HUES6 (cell line): ENCODE results near the gene JADE2.
"Not testable (repeated sequence)": the region's sequence is repeated elsewhere in the genome, so short reads cannot be mapped to it uniquely, and the experiment has no call there.

Experiments
- H3K27ac ChIP-seq: 2 replicates; pipeline ENCODE4 v1.7.0; 2013; ENCODE audit warnings: low read depth, mild to moderate bottlenecking, low read length, inconsistent platforms
- H3K27me3 ChIP-seq: 2 replicates; pipeline ENCODE4 v1.6.1; 2013; ENCODE audit warnings: low read length; ENCODE audit not compliant: control insufficient read depth, insufficient read depth
- H3K36me3 ChIP-seq: 2 replicates; pipeline ENCODE4 v1.6.1; 2013; ENCODE audit warnings: low read length; ENCODE audit not compliant: control insufficient read depth, insufficient read depth
- H3K4me1 ChIP-seq: 2 replicates; pipeline ENCODE4 v1.6.1; 2013; ENCODE audit warnings: low read length; ENCODE audit not compliant: control insufficient read depth, insufficient read depth
- H3K4me3 ChIP-seq: 2 replicates; pipeline ENCODE4 v1.5.1; 2013; ENCODE audit warnings: low read depth, low read length
- H3K9ac ChIP-seq: one replicate; pipeline ENCODE4 v1.6.1; 2013; ENCODE audit warnings: mild to moderate bottlenecking, low read length
- H3K9me3 ChIP-seq: 2 replicates; pipeline ENCODE4 v1.6.1; 2013; ENCODE audit warnings: low read depth, low read length; ENCODE audit not compliant: control insufficient read depth, insufficient read depth

JADE2 gene

DNA sequence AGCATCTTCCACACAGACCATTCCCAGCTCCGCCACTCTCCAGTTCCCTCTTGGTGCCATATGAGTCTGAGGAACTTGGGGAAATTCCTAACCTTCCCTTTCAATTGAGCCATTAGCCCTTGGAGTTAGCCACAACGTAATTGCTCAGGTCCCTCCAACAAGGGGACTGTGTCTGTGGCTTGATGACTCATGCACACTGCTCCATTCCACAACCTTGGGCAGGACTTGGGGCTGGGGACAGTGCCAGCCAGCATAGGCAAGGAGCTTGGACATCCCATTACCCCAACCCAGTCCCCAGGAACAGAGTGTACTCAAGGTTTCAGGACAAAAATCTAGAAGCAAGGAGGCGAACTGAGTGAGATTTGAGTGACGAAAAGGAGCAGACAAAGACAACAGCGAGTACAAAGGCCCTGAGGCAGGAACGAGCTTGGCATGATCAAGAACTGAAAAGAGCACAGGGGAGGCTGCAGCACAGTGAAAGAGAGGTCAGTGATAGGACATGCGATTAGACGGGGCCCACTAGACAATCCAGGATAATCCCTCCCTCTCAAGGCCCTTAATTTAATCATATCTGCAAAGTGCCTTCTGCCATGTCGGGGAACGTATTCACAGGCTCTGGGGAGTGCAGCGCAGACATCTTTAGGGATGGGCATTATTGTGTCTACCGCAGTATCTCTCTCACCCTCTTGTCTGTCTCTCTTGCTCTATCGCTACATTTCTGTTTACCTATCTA lies 16.0 kb upstream of the JADE2 start:
- no peaks in the 10 kb centered on the region for H3K9me3 ChIP-seq
- H3K36me3 ChIP-seq = no peaks in the 10 kb centered on the region
- H3K27me3 ChIP-seq = no peaks in the 10 kb centered on the region
- H3K4me3 ChIP-seq = no peak overlapping the region
- H3K27ac ChIP-seq = no peak overlapping the region
- H3K9ac ChIP-seq = peak overlapping the region; percentile 2
- H3K4me1 ChIP-seq = peaks cover 62% of the 10 kb centered on the region

DNA sequence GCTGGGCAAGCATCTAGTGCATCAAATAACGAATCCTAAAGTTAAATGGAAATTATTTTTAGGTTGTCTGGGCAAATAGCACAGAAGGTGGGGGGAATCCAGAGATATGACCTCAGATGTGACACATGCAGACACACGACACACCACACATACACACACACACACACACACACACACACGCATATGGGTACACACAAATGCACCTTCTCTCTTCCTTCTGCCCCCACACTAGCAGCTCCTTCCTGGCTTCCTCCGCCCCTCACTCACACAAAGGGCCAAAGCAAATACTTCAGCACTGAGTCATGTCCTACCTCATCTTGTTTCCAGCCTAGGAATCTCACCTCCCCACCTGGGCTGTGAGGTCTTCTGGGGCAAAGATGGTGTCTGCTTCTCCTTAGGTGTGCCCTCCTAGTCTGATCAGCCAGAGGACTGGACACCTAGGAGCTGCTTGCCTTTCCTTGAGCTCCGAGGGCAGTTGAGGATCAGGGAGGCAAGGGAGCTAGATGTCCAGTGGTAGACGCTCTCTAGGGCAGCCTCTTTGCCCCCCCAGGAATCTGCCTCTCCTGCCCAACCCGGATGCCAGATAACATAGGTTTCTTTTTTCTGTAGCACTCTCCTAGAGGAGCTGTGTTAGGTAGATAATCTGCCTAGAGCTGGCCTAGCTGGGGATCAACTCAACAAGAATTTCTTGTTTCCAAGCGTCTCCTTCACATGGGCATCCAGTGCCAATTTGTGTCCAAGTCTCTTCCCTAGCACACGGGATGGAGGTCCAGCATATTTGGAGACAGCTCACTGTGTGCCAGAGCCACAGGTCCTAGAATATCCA lies 14.3 kb upstream of the JADE2 start:
- H3K27me3 ChIP-seq = no peaks in the 10 kb centered on the region
- H3K9me3 ChIP-seq = no peaks in the 10 kb centered on the region
- H3K27ac ChIP-seq = peak overlapping the region; percentile 92
- H3K9ac ChIP-seq = peak overlapping the region; percentile 88
- peak overlapping the region; percentile 10; the same call in 1 of the 2 replicates for H3K4me3 ChIP-seq
- no peaks in the 10 kb centered on the region for H3K36me3 ChIP-seq
- peaks cover 61% of the 10 kb centered on the region for H3K4me1 ChIP-seq

DNA sequence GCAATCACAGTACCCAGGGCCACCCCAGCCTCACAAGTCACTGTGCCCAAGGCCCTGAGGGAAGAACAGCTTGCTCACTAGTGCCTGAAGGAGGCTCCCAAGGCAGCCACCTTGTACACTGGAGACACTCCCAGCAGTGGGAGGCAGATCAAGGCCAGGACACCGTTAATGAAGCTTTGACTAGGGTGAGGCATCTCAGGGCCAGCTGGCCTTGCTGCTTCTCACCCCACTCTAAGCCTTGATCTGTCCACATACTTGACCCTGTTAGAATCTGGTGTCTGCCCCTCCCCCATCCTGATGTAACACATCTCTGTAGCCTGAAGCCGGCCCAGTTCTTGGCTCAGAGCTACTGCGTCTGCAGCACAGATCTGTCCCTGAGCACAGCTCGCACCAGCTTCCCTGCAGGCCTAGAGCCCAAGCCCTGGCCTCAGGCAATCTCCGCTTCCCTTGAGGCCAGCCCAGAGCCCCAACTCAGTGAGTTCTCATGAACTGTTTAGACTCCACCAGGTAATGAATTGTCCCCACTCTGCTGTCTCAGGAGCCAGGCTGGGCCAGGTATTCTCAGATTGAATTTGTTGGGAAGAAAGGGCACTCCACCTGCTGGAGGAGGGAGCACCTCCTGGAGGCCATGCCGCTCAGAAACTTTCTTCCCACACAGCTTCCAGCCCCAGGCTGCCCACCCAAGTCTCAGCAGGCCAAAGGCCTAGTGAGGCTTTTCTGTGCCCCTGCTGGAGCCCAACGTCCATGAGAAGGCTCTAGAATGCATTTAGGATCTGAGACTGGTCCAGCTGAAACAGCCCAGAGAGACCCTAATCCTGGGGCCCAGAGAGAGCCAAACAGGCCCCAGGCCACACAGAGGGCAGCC lies 13.4 kb upstream of the JADE2 start:
- H3K27ac ChIP-seq = peak overlapping the region; percentile 92

DNA sequence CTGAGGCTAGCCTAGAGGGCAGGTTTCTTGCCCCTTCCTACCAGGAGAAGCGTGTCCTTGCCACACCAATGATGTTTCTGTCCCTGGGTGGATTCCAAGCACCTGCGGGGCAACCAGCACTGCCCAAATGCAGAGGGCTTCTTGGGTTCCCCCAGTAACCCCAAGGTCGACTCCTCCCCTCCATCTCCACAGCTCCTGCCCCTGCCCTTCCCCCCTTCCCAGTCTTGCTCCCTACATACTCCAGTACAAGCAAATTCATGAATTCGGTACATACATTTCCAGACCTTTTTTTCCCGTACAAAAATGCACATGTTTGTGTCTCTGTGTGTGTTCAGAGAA lies 12.8 kb upstream of the JADE2 start:
- Histone ChIP-seq H3K9ac (peak overlapping the region; percentile 88), H3K4me1 (peaks cover 47% of the 10 kb centered on the region), H3K36me3 (no peaks in the 10 kb centered on the region), H3K4me3 (no peak overlapping the region), H3K27ac (peak overlapping the region; percentile 92), H3K9me3 (no peaks in the 10 kb centered on the region), H3K27me3 (no peaks in the 10 kb centered on the region)

More for the DNA sequence above, 13.4 kb upstream of the JADE2 start:
- H3K4me1 ChIP-seq = peaks cover 53% of the 10 kb centered on the region
- peak overlapping the region; percentile 88 for H3K9ac ChIP-seq
- H3K27me3 ChIP-seq = no peaks in the 10 kb centered on the region
- no peaks in the 10 kb centered on the region for H3K9me3 ChIP-seq
- no peaks in the 10 kb centered on the region for H3K36me3 ChIP-seq
- peak overlapping the region; percentile 10; the same call in 1 of the 2 replicates for H3K4me3 ChIP-seq

DNA sequence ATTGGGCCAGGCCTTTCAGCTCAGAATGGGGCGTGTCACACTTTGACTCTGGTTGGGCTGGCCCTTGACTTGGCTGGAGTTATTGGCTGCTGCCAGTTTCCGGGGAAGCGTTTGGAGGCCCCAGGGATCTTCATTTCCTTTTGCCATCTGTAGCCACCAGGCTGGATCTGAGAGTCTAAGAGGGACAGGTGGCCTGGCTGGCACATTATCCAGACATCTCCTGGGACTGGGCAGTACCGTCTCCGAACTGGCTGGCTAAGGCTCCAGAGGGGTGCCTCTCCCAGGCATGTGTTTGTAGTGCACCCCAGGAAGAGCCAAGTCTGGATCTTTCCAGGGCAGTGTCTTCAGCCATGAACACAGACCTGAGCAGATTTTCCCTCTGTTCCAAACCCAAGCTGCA lies 9.7 kb upstream of the JADE2 start:
- Histone ChIP-seq H3K27ac (no peak overlapping the region), H3K9me3 (no peaks in the 10 kb centered on the region), H3K9ac (no peak overlapping the region), H3K36me3 (no peaks in the 10 kb centered on the region), H3K4me1 (peaks cover 33% of the 10 kb centered on the region), H3K4me3 (no peak overlapping the region), H3K27me3 (no peaks in the 10 kb centered on the region)

DNA sequence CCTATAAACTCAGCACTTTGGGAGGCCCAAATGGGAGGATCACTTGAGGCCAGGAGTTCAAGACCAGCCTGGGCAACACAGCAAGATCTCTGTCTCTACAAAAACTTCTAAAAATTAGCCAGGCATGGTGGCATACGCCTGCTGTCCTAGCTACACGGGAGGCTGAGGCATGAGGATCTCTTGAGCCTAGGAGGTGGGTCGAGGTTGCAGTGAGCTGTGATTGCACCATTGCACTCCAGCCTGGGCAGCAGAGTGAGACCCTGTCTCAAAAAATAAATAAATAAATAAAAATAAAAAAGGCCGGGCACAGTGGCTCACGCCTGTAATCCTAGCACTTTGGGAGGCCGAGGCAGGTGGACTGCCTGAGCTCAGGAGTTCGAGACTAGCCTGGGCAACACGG lies 8.5 kb upstream of the JADE2 start:
- H3K9ac ChIP-seq, H3K9me3 ChIP-seq, H3K4me3 ChIP-seq, H3K27ac ChIP-seq, H3K36me3 ChIP-seq, H3K27me3 ChIP-seq: not testable (repeated sequence)
- H3K4me1 ChIP-seq = peaks cover 26% of the 10 kb centered on the region

DNA sequence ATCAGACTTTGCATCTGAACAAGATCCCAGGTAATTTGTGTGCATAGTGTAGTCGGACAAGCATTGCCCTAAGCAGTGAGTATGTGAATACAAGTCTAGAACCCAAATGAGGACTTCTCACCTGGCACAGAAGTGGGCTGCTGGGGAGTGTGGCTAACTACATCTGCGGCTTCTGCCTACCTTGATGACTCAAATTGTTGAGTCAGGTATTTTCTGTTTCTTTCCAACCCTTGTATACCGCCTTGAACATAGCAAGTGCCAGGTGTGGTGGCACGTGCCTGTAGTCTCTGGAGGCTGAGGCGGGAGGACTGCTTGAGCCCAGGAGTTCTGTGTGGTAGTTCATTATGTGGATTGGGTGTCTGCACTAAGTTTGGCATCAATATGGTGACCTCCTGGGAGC lies 7.9 kb upstream of the JADE2 start:
- Histone ChIP-seq H3K9me3 (no peaks in the 10 kb centered on the region), H3K36me3 (no peaks in the 10 kb centered on the region), H3K4me3 (no peak overlapping the region), H3K27ac (no peak overlapping the region), H3K27me3 (no peaks in the 10 kb centered on the region), H3K9ac (no peak overlapping the region), H3K4me1 (peaks cover 21% of the 10 kb centered on the region)

DNA sequence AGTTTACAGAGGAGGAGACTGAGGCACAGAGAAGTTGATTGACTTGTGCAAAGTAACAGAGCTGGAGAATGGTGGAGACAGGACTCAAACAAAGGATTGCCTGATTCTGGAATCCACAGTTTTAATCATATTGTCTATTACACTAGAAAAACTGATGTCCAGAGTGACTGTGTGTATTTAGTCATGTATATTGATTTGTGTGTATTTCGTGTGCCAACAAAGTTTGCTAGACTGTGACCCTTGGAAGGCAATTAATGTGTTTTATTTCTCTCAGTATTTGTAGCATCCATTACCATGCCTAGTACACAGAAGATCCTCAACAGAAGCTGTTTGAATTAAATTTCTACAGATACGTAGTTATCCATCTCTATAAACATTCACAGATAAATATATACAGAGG lies 5.5 kb upstream of the JADE2 start:
- H3K9ac ChIP-seq = no peak overlapping the region
- peaks cover 26% of the 10 kb centered on the region for H3K4me1 ChIP-seq
- no peak overlapping the region for H3K27ac ChIP-seq
- H3K36me3 ChIP-seq = no peaks in the 10 kb centered on the region
- no peaks in the 10 kb centered on the region for H3K9me3 ChIP-seq
- H3K27me3 ChIP-seq = no peaks in the 10 kb centered on the region
- no peak overlapping the region for H3K4me3 ChIP-seq

DNA sequence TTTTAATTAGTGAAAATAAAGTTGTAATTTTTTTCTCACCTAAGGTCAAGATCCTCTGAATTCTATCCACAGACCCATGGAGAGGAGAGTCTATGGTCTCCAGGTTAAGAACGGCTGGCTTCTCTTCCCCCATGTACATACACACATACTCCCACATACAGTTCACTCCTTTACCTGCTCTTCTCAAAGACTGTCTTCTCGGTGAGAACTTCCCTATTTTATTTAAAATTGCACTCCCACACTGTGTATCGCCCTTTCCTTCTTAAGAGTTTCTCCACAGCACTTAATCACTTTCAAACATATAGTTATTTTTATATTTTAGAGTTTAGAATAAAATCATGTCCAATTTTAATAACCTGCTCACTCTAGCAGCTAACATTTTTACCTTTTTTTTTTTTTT lies 3.6 kb upstream of the JADE2 start:
- Histone ChIP-seq H3K9ac (no peak overlapping the region), H3K27me3 (no peaks in the 10 kb centered on the region), H3K4me3 (no peak overlapping the region), H3K36me3 (no peaks in the 10 kb centered on the region), H3K27ac (no peak overlapping the region), H3K4me1 (peaks cover 19% of the 10 kb centered on the region), H3K9me3 (no peaks in the 10 kb centered on the region)

DNA sequence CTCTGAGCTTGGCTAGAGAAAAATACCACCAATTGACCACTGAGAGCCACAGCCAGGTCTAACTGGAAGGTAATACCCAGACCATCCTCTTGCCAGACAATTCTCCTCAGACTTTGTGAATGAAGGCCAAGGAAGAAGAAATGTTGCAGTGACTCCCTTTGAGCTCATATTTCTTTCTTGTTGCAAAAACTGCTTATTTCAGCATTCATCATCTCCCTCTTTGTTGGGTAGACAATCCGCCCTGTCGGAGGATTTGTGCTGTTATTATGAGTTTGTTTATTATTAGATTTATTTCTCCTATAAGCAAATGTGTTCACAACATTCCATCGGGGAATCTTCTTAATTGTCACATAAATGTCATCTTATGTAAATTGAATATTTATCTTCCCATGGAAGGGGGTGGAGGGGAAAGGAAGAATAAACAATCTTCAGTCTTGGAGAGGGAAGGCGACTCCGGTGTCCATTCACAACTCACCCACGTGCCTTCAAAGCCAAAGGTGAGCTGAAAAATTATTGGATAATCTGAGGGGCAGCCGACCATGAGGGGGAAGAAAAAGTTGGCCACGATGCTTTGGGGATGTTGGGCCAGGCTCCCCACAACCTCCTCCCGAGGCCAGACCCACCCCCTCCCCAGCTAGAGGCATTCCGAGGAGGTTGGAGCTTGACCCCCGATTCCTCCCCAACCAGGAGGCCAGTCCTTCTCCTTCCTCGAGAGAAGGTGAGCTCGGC lies 1.8 kb upstream of the JADE2 start:
- H3K27me3 ChIP-seq = no peaks in the 10 kb centered on the region
- H3K27ac ChIP-seq = peak overlapping the region; percentile 94

More for the DNA sequence above, 1.8 kb upstream of the JADE2 start:
- Histone ChIP-seq H3K4me1 (peaks cover 29% of the 10 kb centered on the region), H3K9me3 (no peaks in the 10 kb centered on the region), H3K9ac (peak overlapping the region; percentile 92), H3K36me3 (no peaks in the 10 kb centered on the region), H3K4me3 (peak overlapping the region; percentile 93)
